Fibroblast of lung (primary cell): ENCODE measurements around the gene DDR1. TPM values are rescaled to one million over a fixed set of nuclear protein-coding genes. Genes with fewer than 3 reads are reported as not detected.
"Not testable (repeated sequence)": the region's sequence is repeated elsewhere in the genome, so short reads cannot be mapped to it uniquely, and the experiment has no call there.

Experiments used
- DNase-seq, 2 donors: peaks; one replicate each; pipeline versions ENCODE4 v3.0.0 to v3.0.0-alpha.2; 2010; ENCODE audit warnings: low read depth in 2 of 2
- H2AFZ ChIP-seq: 2 replicates; pipeline ENCODE4 v1.5.1; 2012; ENCODE audit warnings: low read length, control low read depth, inconsistent platforms
- H3K27ac ChIP-seq: 2 replicates; pipeline ENCODE4 v1.5.1; 2011; ENCODE audit warnings: low read length, control low read depth; ENCODE audit not compliant: insufficient read depth
- H3K27me3 ChIP-seq: 2 replicates; pipeline ENCODE4 v1.5.1; 2011; ENCODE audit warnings: mild to moderate bottlenecking, low read length; ENCODE audit not compliant: control insufficient read depth, insufficient read depth
- H3K36me3 ChIP-seq: 2 replicates; pipeline ENCODE4 v1.5.1; 2011; ENCODE audit warnings: low read length; ENCODE audit not compliant: control insufficient read depth, insufficient read depth
- H3K4me1 ChIP-seq: 2 replicates; pipeline ENCODE4 v1.5.1; 2011; ENCODE audit warnings: low read length; ENCODE audit not compliant: control insufficient read depth, insufficient read depth; ENCODE audit errors: extremely low read depth
- H3K4me2 ChIP-seq: 2 replicates; pipeline ENCODE4 v1.5.1; 2011; ENCODE audit warnings: low read length, control low read depth; ENCODE audit not compliant: insufficient read depth; ENCODE audit errors: extremely low read depth
- H3K4me3 ChIP-seq, 4 experiments: fragments of 200-600 bp in 1 of 4; sonication (generic) in 1 of 4; replicated peaks in 1 of 4; 2 replicates each; pipeline ENCODE4 v1.5.1; 2011 to 2016; ENCODE audit warnings: low read length in 4 of 4, low read depth in 3 of 4, mild to moderate bottlenecking in 3 of 4, control low read depth in 2 of 4, inconsistent platforms in 1 of 4, mixed read lengths in 1 of 4; ENCODE audit not compliant: insufficient read depth in 1 of 4; ENCODE audit errors: control extremely low read depth in 1 of 4
- H3K79me2 ChIP-seq: 2 replicates; pipeline ENCODE4 v1.5.1; 2012; ENCODE audit warnings: mild to moderate bottlenecking, low read length, inconsistent platforms; ENCODE audit not compliant: control insufficient read depth, insufficient read depth
- H3K9ac ChIP-seq: 2 replicates; pipeline ENCODE4 v1.5.1; 2011; ENCODE audit warnings: mild to moderate bottlenecking, low read length, control low read depth; ENCODE audit not compliant: insufficient read depth
- H3K9me3 ChIP-seq: 2 replicates; pipeline ENCODE4 v1.5.1; 2012; ENCODE audit warnings: low read depth, low read length; ENCODE audit not compliant: control insufficient read depth, insufficient read depth
- H4K20me1 ChIP-seq: 2 replicates; pipeline ENCODE4 v1.5.1; 2011; ENCODE audit warnings: low read length; ENCODE audit not compliant: control insufficient read depth, insufficient read depth; ENCODE audit errors: extremely low read depth
- CTCF ChIP-seq, 2 donors: IDR thresholded peaks in 1 of 2; conservative IDR thresholded peaks in 1 of 2; 1 replicate in 1 of 2; 2 replicates in 1 of 2; pipeline ENCODE4 v1.5.1; 2011 to 2012; ENCODE audit warnings: low read length in 2 of 2, control low read depth in 1 of 2, inconsistent platforms in 1 of 2, low read depth in 1 of 2, mild to moderate bottlenecking in 1 of 2
- EZH2 ChIP-seq: IDR thresholded peaks from 2 replicates; pipeline ENCODE4 v1.5.1; 2012; ENCODE audit warnings: low read length, control low read depth, mild to moderate bottlenecking; ENCODE audit errors: missing control alignments
- polyA plus RNA-seq, 2 donors: library from polyadenylated mRNA; depleted of rRNA in 1 of 2; stranded (reverse) in 1 of 2; unstranded in 1 of 2; fragments of >200 nt; gene quantifications; 2 replicates each; pipeline ENCODE4 v1.2.1, GENCODE V29; 2011 to 2012; ENCODE audit warnings: missing spikeins in 1 of 2
- total RNA-seq: library from RNA; depleted of rRNA; stranded (reverse); fragments of >200 nt; gene quantifications from 2 replicates; pipeline ENCODE4 v1.2.1, GENCODE V29; 2014

Gene DDR1
- total and polyA plus RNA-seq, 2 donors (not counting 1 experiment from before 2014, with no cell fraction given) = 10.9 to 17.5 TPM

- Histone ChIP-seq H3K4me1 (no peaks in the 10 kb centered on the region), H3K9ac (no peak overlapping the region), H2AFZ (no peak overlapping the region), H3K9me3 (no peaks in the 10 kb centered on the region), H4K20me1 (no peaks in the 10 kb centered on the region), H3K79me2 (no peaks in the 10 kb centered on the region), H3K27ac (no peak overlapping the region), H3K36me3 (peaks cover 1% of the 10 kb centered on the region), H3K4me3 (no peak overlapping the region), H3K4me2 (no peak overlapping the region), H3K27me3 (no peaks in the 10 kb centered on the region)
- TF ChIP-seq EZH2 (no peak), CTCF (conservative IDR thresholded peaks at IDR 0.05 in 1 of 2, IDR thresholded peaks at IDR 0.05 in 1 of 2; ENCODE audit: low read depth in 1 of 2, low read length in 2 of 2) (no peak)
- DNase-seq = no peak
These were observed 18.4 kb downstream of the DDR1 start for GRCh38 chr6:30902709-30903108.

- Histone ChIP-seq H3K27me3 (no peaks in the 10 kb centered on the region), H3K4me2 (no peak overlapping the region), H3K4me1 (no peaks in the 10 kb centered on the region), H2AFZ (no peak overlapping the region), H4K20me1 (no peaks in the 10 kb centered on the region), H3K36me3 (peaks cover 1% of the 10 kb centered on the region), H3K9me3 (no peaks in the 10 kb centered on the region), H3K27ac (no peak overlapping the region), H3K9ac (no peak overlapping the region), H3K4me3 (no peak overlapping the region), H3K79me2 (peaks cover under 1% of the 10 kb centered on the region)
- TF ChIP-seq EZH2 (no peak), CTCF (conservative IDR thresholded peaks at IDR 0.05 in 1 of 2, IDR thresholded peaks at IDR 0.05 in 1 of 2; ENCODE audit: low read depth in 1 of 2, low read length in 2 of 2) (no peak)
- DNase-seq = no peak
These were observed 18.9 kb downstream of the DDR1 start for GRCh38 chr6:30903236-30903635.

GRCh38 chr6:30907290-30907757 is 23.0 kb downstream of the DDR1 start:
- Histone ChIP-seq H3K9ac (peak overlapping the region; percentile 13), H3K4me2 (peak overlapping the region; percentile 25), H2AFZ (peak overlapping the region; percentile 80), H3K4me3 (peak overlapping the region; percentile 22 to 79 (median 42)), H3K27ac (peak overlapping the region; percentile 13), H3K79me2 (peaks cover 10% of the 10 kb centered on the region)
- not testable (repeated sequence) for H4K20me1 ChIP-seq, DNase-seq, H3K9me3 ChIP-seq, H3K36me3 ChIP-seq, H3K4me1 ChIP-seq, H3K27me3 ChIP-seq
